Fibroblast of skin of back (primary cell): ENCODE measurements around the gene SMIM8.

Experiments used
- DNase-seq: peaks from one replicate; pipeline ENCODE4 v3.0.0-alpha.2; 2013

SMIM8 gene

GRCh38 chr6:87336367-87336766 is 14.0 kb downstream of the SMIM8 start:
- no peak for DNase-seq

- no peak for DNase-seq
Observed at GRCh38 chr6:87340230-87340629, 17.8 kb downstream of the SMIM8 start.

GRCh38 chr6:87341158-87341557 is 18.8 kb downstream of the SMIM8 start:
- no peak for DNase-seq

- DNase-seq = no peak
Observed at GRCh38 chr6:87341899-87342298, 19.5 kb downstream of the SMIM8 start.

- DNase-seq = no peak
Observed at GRCh38 chr6:87342829-87343228, 20.4 kb downstream of the SMIM8 start.

GRCh38 chr6:87344731-87345130 is 22.3 kb downstream of the SMIM8 start, which contains the start of gene C6orf163:
Gene C6orf163 (plus strand): TSS chr6:87344813. CDS start chr6:87345100, 287 bp downstream.
- DNase-seq = no peak

GRCh38 chr6:87346700-87347099 is 24.3 kb downstream of the SMIM8 start:
- no peak for DNase-seq

- no peak for DNase-seq
Observed at GRCh38 chr6:87349896-87350295, 27.5 kb downstream of the SMIM8 start.

GRCh38 chr6:87350516-87350915 is 28.1 kb downstream of the SMIM8 start:
- peak; percentile 30 for DNase-seq

- no peak for DNase-seq
Observed at GRCh38 chr6:87351583-87351982, 29.2 kb downstream of the SMIM8 start.

- DNase-seq = no peak
Observed at GRCh38 chr6:87356181-87356580, 33.8 kb downstream of the SMIM8 start.

- DNase-seq = peak; percentile 19
Observed at GRCh38 chr6:87357479-87358196, 35.2 kb downstream of the SMIM8 start.

GRCh38 chr6:87364602-87365252 is 42.3 kb downstream of the SMIM8 start:
- DNase-seq = no peak

- DNase-seq = peak; percentile 16
Observed at GRCh38 chr6:87366072-87366827, 43.9 kb downstream of the SMIM8 start.

GRCh38 chr6:87366899-87367298 is 44.5 kb downstream of the SMIM8 start:
- no peak for DNase-seq

- no peak for DNase-seq
Observed at GRCh38 chr6:87373377-87373776, 51.0 kb downstream of the SMIM8 start.

GRCh38 chr6:87375315-87375714 is 52.9 kb downstream of the SMIM8 start:
- DNase-seq = no peak

- DNase-seq = no peak
Observed at GRCh38 chr6:87376643-87377042, 54.3 kb downstream of the SMIM8 start.

- DNase-seq = peak; percentile 14
Observed at GRCh38 chr6:87378947-87379346, 56.6 kb downstream of the SMIM8 start.

- DNase-seq = no peak
Observed at GRCh38 chr6:87382861-87383260, 60.5 kb downstream of the SMIM8 start.

- DNase-seq = no peak
Observed at GRCh38 chr6:87384038-87384437, 61.6 kb downstream of the SMIM8 start.

GRCh38 chr6:87384449-87384848 is 62.1 kb downstream of the SMIM8 start:
- no peak for DNase-seq

GRCh38 chr6:87391334-87391733 is 68.9 kb downstream of the SMIM8 start:
- DNase-seq = peak; percentile 34
